Activated T-cell treated with anti-CD3 and anti-CD28 coated beads for 24 hours (primary cell): ENCODE measurements around the gene TEX264.

ENCODE experiments used
- DNase-seq: peaks from one replicate; pipeline ENCODE4 v3.0.0-alpha.2; 2020; ENCODE audit warnings: low read depth

The TEX264 gene

DNA sequence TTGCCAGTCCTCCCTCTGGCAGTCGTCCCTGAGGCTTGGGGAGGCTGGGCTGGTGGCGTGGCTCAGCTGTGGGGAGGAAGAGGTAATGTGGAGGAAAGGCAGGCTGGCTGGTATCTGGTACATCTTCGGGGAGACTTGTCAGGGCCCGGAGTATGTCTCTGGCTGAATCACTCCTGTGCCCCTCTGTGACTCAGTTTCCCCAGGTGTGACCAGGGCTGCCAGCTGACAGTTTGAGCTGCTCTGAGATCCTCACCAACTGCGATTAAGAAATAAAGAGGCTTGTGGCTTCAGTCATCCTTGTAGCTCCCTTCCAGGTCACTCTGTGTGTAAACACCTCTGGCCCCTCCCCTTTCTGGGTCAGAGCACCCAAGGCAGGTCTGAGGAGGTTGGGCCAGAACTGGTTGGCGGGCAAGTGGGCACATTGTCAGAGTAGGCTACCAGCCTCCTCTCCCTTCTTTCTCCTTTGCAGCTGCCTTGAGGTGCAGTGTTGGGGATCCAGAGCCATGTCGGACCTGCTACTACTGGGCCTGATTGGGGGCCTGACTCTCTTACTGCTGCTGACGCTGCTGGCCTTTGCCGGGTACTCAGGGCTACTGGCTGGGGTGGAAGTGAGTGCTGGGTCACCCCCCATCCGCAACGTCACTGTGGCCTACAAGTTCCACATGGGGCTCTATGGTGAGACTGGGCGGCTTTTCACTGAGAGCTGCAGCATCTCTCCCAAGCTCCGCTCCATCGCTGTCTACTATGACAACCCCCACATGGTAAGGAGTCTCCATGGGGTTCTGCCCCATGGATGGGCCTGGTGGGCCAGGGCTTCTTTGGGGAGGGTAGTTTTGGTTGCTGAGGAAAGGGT is 3.0 kb downstream of the TEX264 start:
- no peak for DNase-seq

DNA sequence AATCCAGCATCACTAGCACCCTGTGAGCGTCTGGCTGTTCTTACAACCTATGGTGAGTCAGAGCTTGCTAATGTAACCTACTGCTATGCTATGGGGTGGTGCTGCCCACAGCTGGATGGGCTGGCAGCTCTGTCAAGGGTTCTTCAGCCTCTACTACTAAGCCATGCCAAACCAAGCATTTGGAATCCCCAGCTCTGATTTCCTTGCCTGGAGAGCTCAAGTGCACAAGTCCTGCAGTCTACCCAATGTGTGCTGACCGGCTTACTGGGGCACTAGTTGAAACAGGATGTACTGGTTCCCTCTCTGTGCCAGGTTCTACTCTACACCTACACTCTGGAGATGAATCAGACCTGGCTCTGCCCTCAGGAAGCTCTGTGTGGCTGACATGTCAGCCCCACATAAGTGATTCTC is 4.2 kb downstream of the TEX264 start:
- DNase-seq: peak; percentile 20

DNA sequence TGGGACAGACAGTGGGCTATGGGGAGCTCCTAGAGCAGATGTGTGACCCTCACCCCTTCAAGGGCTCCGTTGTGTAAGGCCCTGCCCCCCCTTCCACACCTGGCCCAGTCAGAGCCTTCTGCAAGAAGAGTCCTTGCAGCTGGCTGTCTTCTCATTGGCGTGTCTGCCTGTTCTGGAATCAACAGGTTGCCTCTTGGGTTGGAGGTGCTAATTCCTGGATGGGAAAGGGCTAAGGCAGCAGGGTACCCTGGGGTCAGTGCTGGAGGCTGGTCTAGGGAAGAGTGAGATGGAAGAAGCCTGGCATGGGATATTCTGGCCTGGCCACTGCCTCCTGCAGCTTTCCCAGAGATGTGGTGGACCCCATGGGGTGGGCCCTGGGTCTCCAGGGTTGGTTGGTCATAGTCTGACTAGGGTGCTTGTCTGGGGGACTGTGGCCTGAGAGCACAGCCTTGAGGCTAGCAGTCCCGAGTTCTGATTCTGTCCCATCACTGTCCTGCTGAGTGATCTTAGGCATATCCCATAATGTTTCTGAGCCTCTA is 5.1 kb downstream of the TEX264 start:
- DNase-seq: no peak

DNA sequence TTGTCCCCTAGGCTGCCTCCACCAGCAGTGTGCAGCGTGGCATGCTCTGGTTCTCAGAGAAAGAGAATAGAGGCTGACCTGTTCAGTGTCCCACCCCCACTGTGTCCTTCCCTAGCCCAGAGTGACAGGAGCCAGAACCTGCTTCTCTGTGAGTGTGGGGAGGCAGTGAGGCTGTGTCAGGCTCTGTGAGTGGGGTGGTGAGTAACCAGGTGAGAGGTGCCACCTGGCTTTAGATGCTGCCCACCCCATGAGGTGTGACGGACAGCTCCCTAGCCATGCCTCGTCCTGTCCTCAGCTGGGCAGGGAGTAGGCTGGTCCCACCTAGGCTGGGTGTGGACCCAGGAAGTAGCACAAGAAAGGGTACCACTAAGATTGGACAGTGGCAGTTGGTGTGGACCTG is 6.3 kb downstream of the TEX264 start:
- no peak for DNase-seq

DNA sequence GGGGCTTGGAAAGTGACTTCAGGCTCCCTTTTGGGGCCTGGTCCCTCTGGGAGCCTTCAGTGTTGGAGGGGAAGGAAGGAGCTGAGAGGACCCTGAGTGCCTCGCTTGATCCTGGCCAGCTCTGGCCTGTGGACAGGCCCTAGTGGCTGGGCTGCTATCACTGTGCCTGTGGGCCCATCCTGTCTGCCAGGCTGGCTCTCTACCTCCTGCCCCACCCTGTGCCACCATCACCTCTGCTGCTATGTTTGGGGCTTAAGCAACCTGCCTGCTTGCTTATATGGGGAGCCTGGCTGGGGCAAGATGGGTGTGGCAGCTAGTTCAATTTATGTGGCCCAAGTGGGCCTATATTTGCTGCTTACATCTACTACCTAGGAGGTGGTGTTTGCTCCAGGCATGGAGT is 7.1 kb downstream of the TEX264 start:
- no peak for DNase-seq

DNA sequence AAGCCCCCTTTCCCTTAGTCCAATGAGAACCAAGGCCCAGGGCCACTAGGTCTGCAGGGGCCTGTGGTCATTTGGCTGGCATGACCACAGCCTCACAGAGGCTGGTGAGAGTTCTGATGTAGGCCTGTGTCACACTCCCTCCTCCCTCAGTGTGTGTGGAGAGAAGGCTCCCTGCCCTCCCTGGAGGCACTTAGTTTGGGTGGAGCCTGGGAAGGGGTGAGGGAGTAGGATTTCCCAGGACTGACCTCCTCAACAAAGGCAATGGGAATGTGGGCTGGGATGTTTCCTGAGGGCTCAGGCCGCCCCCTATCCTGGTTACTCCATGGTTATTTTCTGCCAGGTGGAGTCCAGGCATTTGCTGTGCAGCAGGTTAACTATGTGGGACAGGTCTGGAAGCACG is 7.6 kb downstream of the TEX264 start:
- DNase-seq: no peak

DNA sequence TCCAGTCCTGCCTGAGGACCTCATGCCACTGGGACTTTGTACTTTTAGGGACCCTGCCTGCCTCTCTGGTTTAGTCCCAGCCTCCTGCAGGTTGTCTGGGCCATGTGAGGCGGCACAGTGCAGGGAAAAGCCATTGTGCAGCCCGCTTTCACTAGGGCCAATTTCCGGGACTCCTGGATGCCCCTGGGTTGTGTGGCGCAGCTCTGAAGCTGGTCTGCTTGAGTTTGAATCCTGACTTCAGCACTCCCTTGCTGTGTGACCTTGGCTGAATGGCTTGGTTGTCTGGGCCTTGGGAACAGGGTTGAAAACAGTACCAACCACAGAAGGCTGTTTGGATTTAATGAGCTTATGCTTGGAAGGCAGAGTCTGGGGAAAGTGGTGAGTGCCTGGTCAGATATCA is 8.3 kb downstream of the TEX264 start:
- DNase-seq: no peak

DNA sequence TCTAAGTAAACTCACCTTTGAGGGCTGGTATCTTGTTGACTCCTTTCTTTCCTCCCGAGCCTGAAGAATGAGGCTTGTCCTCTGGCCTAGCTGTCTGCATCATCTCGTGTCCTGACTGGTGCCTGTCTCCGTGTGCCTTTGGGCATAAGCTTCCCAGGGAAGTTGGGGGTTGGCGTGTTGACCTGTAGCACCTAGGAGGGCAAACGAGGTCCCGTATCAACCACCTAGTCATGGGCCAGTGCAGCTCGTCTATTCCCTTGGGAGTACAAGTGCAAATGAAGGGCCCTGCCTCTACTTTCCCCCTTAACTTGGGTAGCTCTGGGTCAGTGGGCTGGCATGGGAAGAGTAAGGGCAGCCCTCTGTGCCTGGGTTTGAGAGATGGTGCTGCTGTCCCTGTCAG is 8.7 kb downstream of the TEX264 start:
- DNase-seq: no peak

DNA sequence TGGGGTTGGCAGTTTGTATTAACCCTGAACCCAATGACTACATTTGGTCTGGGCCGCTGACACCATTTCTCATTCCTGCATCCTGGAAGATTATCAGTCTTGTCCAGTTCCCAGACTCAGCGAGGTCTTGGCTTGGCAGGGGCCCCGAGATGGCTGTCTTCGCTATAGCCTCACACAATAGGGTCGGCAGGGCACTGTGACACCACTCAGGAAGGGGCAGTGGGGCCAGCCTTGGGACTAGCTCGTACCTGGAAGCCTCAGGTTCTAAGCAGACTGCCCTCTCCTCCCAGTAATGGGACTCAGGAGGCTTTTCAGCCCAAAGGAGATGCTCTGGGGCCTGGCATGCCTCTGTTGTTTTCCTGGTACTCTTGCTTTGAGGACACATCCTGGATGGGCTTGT is 9.1 kb downstream of the TEX264 start:
- no peak for DNase-seq

DNA sequence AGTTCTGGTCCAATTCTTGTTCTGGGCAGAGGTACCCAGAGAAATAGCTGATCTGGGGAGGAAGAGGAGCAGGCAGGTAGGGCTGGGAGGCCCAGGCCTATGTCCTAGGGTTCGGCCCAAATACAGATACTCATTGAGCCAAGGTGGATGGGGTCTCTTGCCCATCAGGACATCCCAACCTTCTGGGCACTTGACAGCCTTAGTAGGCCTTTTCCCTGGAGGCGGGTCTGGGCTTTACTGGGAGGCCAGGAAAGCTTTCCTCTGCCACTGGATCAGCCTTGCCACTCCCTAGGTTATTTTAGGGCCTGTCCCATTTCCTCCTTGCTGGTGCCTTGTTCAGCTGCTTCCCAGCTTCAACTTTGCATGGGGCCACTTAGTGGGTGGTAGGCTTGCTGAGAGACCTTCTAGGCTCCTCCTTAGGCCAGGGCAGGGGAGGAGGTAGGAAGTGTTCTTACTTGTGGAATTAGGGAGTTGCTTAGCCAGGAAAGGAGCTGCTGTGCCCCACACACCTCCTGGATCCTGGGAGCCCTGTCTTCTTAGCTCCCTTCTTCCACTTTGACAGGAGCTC is 9.7 kb downstream of the TEX264 start:
- no peak for DNase-seq

DNA sequence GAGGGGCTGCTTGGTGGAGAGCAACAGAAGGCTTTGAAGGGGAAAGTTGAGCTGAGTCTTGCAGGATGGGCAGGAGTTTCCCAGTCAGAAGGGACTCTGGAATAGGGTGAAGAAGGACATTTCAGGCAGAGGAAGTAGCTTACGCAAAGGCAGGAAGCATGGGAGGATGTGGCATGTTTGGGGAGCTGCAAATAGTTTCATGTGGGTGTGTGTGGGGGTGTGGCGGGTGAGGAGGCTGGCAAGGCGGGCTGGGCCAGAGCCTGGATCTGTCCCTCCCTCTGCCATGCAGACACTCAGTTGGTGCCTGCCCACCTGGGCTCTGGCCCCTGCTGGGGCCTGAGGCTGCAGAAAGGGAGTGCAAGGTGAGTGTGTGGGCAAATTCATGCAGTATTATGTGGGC is 10.4 kb downstream of the TEX264 start:
- peak; percentile 11 for DNase-seq

DNA sequence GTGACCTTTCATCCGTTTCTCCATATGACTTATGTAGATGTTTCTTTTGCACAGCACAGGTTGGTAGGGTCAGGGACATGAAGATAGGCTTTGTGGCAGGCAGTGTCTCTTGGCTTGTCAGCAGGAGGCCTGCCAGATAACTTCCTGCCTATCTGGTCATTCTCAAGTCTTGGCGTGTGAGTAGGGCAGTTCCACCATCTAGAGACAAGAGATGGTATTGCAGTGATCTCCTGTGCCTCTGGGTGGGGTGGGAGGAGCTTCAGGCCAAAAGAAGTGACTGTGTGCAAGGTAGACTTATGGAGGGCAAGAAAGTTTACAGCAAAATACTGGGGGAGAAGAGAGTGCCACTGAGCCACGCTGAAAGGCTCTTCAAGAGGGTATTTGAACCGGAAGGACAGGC is 11.0 kb downstream of the TEX264 start:
- DNase-seq: peak; percentile 71

DNA sequence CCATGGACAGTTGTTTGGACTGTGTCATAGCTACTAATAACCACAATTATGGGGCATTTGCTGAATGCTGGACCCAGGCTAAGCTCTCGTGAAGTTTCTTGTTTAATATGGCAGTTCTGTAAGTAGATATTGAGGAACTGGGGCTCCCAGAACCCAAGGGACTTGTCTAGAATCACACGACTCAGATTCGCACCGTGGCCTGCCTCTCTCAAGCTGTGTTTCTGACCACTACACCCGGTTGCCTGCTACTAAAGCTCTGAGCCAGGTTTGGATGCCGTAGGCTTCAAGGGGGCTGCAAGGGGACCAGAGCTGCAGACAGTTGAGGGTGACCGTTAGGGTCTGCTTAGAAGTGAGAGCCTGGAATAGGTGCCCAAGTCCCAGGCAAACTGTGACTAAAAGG is 11.5 kb downstream of the TEX264 start:
- DNase-seq: no peak

DNA sequence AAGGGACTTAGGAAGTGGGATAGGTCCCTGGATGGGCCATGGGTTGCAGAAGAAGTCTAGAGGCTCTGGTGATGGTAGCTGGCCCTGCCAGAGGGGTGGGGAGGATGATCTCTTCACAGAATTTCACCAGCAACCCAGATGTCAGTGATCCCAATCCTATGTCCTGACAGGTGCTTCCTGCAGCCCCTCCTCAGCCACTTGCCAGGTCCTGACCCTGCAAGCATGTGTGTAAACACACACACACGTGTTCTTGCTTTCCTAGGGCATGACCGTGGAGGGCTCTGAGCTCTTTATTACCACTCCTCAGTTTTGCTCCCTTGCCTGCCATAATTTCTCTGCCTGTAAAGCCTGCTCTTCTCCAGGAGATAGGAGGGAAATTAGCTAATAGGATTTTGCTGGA is 12.5 kb downstream of the TEX264 start:
- no peak for DNase-seq

DNA sequence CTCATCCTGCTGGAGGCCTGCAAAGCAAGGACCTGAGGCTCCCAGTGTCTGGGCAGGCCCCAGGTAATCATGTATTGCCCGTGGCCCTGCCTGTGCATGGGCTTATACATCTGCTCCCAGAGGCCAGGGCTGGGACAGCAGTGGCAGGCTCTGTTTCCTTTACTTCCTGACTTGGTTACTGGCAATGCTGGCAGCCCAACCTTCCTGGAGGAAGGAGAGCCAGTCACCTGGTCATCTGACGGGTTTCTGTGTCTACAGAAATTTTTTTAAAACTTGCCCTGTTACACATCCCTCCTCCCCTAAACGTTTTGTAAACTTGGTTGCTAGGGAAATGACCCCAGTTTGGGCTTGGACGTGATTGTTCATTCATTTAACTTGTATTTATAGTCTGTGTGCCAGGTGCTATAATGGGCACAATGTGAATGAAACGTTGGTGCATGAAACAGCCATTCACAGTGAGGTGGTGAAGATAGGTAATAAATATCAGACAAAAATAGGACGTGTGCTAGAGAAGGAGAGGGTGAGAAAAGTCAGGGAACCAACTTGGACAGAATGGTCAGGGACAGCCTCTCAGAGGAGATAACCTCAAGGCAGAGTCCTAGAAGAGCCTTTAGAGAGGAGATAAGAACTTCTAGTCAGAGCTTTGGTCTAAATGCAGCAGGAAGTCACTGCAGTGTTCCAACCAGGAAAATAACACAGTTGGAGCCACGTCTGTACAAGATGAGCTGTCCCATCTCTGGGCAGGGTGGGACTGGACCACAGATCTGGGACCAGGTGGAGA is 14.1 kb downstream of the TEX264 start:
- DNase-seq: no peak

DNA sequence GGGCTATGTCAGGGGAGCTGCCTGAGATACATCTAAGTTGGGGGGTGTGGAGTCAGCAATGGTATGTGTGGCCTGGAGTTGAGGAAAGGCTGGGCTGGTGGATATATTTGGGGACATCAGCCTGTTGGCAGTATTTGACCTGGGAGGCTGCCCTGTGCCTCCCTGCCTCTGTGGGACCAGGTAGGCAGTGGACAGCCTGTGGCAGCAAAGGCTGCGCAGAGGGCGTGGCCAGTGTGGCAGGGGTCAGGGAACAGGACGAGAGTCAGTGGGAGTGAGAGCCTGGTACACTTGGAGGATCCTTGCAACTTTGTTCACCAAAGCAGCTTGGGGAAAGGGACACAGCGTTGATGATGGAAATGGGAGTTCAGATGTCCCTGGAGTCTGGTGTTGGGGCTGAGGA is 15.0 kb downstream of the TEX264 start:
- no peak for DNase-seq

DNA sequence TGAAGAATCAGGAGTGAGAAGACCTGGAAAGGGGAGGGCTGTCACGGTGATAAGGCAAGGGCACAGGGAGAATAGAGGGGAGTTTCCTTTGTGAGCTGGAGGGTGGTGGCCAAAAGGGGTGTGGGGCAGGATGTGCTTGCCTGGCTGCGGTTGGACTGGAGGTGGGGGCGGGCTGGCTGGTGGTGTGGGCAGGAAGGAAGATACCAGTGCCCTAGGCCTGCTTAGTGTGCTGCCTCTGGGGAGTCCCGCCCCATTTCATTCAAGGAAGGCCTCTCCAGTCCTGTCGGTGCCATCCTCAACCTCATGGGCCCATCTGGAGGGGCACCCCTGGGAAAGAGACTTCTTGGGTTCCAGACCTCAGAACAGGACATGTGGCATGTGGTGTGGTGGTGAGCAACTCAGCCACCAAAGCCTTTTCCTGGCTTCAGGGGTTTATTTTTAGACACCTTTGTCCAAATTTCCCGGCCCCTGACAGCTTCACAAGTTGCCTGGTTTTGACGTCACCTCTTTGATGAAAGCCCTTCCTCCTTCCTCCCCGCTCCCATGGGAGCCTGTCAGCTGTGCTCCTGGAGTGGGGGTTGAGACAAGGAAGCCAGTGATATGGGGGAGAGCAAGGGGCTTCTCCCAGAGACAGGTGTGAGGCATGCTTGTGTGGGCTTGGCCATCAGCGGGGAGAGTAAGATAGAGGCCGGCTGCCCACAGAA is 15.6 kb downstream of the TEX264 start:
- peak; percentile 68 for DNase-seq

DNA sequence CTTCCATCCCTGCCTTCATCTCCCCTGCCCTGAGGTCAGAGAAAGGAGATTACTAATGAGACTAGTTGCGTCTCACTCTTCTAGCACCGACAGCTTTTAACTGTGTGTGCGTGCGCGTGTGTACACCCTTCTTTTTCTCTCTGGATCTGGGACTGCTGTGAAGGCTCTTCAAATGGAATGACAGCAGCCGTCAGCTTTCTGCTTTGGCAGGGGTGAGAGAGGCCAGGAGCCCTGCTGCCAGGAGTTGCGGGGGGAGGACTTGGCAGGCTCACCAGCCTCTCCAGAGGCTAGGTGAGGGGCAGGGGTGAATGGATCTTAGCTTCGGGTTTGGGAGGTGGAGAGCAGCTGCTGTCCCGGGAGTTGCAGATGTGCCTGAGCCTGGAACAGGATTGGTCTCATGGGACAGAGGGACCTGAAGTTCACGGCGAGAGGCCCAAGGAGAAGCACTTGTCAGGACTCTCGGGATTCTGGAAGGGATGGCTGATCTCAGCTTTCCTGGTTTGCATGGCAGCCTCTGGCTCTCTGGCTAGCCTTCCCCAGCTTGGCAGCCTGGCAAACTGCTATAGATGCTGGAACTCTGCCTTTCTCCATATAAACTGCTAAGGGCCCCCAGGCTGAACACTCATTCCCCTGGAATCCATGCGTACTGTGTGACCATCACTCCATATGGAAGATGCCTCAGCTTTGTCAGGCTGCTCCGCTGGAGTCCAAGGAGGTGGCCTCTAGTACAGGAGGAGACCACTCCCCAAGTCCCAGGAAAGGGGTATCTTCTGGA is 16.6 kb downstream of the TEX264 start:
- DNase-seq: no peak

DNA sequence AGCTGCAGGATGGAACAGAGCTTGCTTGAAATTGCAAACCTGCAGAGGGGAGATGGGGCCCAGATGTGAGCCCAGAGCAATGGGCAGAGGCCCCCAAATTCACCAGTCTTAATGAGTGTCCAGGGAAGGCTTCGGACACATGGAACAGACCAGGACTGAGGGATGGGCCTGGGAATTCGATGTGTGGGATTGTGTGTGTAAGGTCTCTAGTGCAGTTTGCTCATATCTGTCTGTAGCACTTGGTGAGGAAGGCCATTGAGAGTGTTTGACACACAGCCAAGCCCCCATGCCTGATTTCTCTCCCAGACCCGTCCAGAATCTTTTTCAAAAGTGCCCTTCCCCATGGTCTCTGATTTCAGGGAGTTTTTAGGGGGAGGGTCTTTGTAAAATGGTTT is 17.2 kb downstream of the TEX264 start:
- DNase-seq: no peak

DNA sequence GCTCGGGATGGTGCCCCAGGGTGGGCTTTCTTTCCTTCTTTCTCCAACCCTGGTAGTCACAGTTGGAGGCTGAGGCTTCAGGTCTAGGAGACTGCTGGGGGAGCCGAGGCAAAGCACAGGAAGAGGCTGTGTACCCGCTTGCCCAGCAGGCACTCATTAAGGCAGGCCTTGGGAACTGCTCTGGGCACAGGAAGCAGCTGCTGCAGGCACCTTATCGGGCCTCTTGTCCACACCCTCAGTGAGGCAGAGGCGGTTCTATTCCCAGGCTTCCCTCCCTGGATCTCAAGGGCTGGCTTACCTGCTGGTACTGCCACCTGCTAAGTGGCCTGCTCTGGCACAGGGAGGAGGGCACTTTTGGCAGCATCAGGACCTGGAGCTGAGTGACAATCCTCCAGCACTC is 20.0 kb downstream of the TEX264 start:
- DNase-seq: no peak

DNA sequence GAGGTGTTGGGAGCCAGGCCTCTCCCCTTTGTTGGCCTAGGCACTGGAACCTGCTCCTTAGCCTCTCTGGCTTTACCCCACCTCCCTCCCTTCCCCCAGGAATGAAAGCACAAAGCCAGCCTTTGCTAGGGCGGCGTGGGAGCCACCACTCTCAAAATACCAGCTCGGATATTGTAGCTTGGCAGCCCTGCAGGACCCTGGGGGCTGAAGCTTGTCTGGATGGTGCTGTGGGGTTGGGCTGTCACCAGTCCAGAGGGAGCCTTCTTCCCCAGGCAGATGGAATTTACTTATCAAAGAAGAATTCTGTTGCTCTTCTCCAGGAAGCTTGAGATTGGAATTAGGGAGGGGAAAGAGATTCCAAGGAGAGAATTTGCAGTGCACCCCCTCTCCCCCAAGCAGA is 20.9 kb downstream of the TEX264 start:
- no peak for DNase-seq

DNA sequence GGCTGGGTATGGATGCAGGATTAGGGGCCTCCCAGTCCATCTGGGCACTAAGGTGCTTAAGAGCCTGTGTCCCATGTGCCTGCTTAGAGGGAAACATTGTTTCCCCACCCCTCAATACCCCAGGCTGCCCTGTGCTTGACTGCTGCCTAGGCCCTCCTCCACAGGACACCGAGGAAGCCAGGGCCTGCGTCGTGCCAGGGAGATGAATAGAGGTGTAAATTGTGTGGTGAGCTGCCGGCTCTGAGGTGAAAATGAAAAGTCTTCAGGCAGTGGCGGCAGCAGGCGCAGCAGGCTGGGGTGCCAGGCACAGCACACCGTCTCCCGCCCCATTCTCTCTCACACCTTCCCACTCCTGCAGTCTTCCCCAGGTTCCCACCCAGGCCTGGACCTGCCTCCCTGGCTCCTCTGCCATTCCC is 21.9 kb downstream of the TEX264 start:
- no peak for DNase-seq
